NB4 (cell line): ENCODE measurements around the gene IGFBPL1.

Experiments used
- MYC ChIP-seq: IDR thresholded peaks from 2 replicates; pipeline ENCODE4 v1.6.1; 2011; ENCODE audit warnings: low read depth, low read length
- POLR2A ChIP-seq: IDR thresholded peaks from 2 replicates; pipeline ENCODE4 v1.6.1; 2011; ENCODE audit warnings: mild to moderate bottlenecking; ENCODE audit not compliant: insufficient read length; ENCODE audit errors: extremely low read depth
- TF ChIP-seq, protein P1 (sequence below): IDR thresholded peaks from one replicate; pipeline ENCODE4 v1.5.1; 2012; ENCODE audit warnings: low read depth, low read length
- TF ChIP-seq, protein P2 (sequence below): IDR thresholded peaks from 2 replicates; pipeline ENCODE4 v1.6.1; 2011; ENCODE audit warnings: low read depth, low read length

- no peak for TF ChIP-seq POLR2A
- TF ChIP-seq, protein P1, sequence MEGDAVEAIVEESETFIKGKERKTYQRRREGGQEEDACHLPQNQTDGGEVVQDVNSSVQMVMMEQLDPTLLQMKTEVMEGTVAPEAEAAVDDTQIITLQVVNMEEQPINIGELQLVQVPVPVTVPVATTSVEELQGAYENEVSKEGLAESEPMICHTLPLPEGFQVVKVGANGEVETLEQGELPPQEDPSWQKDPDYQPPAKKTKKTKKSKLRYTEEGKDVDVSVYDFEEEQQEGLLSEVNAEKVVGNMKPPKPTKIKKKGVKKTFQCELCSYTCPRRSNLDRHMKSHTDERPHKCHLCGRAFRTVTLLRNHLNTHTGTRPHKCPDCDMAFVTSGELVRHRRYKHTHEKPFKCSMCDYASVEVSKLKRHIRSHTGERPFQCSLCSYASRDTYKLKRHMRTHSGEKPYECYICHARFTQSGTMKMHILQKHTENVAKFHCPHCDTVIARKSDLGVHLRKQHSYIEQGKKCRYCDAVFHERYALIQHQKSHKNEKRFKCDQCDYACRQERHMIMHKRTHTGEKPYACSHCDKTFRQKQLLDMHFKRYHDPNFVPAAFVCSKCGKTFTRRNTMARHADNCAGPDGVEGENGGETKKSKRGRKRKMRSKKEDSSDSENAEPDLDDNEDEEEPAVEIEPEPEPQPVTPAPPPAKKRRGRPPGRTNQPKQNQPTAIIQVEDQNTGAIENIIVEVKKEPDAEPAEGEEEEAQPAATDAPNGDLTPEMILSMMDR = no peak
- TF ChIP-seq, protein P2, sequence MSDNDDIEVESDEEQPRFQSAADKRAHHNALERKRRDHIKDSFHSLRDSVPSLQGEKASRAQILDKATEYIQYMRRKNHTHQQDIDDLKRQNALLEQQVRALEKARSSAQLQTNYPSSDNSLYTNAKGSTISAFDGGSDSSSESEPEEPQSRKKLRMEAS = no peak
- no peak for TF ChIP-seq MYC
Measured at GRCh38 chr9:38370176-38370575, 54.1 kb downstream of the IGFBPL1 start.
